GM04504 (cell line): ENCODE data around the gene NUDT10.
A peak's percentile ranks its signal among the peaks of the same experiment; 100 is the strongest.
"Not testable (repeated sequence)": the region's sequence is repeated elsewhere in the genome, so short reads cannot be mapped to it uniquely, and the experiment has no call there.

Experiments
- DNase-seq: peaks from one replicate; pipeline ENCODE4 v3.0.0-alpha.2; 2012; ENCODE audit warnings: low read depth

Gene NUDT10

DNA sequence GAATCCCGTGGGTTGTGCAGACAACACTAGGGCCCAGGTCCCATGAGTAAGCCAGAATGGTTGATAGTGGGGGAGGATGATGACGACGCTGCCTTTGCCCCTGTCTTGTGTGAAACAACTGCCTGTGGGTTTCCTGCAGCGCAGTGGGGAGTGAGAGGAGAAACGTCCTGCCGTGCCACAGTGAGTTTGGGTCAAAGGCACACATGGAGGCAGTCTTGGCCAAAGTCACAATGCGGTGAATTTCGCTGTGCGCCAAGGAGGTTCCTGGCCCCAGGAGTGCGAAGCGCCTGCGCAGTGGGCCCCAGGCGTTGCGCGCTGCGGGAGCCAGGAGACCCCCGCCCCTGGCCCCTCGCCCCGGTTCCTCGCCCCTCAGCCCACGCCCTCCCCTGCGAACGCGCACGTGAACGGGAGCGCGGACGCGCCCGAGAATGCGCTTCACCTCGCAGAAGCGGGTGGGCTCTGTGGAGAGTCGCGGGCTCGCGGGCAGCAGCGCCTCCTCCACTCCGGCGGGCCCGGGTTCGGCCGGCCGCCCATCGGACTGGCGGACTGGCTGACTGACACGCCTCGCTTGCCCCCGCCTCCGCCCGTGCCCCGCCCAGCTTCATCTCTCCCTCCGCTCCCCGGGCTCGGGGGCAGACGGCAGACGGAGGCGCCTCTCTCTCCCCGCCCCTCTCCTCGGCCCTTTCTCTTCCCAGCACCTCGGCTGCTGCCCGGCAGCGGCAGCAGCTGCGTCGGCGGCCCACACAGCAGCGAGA lies at the start of gene NUDT10:
TSS of gene NUDT10 (plus strand) at position 635 of the 755 bp plus-strand sequence. CDS start 144 bp downstream, outside the sequence.
- no peak for DNase-seq

DNA sequence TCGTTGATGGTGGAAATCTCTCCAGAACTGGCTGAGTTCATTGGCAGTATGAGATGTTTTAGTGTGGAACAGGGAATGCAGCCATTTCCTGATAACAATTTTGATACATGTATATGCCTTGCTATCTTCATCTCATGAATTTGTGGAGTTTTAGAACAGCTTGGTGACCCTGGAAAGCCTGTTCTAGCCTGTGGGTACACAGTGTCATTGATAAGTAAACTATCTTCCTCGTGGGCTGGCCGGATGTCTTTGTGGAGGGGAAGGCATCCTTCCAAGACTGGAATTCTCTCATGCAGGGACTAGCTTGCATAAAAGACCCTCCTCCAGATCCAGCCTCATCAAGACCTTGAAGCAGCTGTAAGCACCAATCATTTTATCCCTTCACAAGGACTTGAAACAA lies 40.2 kb upstream of the NUDT10 start:
- no peak for DNase-seq

DNA sequence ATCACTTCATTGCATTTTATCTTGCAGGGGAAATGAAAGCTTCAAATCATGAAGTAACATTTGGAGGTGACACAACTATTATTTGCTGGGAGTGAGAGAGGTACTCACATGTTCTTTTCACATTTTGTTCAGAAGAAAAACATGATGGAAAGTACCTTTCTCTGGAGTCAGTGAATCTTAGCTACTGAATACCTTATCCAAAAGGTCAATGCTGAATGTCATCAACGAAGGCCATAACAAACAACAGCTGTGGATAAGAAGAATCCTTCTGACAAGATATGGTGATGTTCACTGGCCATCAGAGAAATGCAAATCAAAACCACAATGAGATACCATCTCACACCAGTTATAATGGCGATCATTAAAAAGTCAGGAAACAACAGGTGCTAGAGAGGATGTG lies 36.5 kb upstream of the NUDT10 start:
- no peak for DNase-seq

DNA sequence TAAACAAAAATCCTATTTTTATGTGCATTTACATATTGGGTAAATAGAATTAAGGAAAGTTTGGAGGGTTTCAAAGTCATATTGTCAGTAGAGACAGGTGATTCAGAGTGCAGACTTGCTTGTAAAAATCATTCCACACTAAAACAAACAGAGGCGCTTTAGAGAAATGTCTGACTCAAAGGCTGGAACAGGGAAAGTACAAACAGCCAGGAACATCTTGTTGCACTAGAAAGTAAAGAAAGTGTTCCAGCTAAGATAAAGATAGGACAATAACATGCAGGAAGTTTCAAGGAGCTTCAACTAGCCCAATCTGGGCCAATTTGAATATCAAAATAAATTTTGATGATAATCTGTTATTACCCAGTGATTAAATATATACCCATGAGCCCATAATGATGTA lies 16.4 kb upstream of the NUDT10 start:
- no peak for DNase-seq

DNA sequence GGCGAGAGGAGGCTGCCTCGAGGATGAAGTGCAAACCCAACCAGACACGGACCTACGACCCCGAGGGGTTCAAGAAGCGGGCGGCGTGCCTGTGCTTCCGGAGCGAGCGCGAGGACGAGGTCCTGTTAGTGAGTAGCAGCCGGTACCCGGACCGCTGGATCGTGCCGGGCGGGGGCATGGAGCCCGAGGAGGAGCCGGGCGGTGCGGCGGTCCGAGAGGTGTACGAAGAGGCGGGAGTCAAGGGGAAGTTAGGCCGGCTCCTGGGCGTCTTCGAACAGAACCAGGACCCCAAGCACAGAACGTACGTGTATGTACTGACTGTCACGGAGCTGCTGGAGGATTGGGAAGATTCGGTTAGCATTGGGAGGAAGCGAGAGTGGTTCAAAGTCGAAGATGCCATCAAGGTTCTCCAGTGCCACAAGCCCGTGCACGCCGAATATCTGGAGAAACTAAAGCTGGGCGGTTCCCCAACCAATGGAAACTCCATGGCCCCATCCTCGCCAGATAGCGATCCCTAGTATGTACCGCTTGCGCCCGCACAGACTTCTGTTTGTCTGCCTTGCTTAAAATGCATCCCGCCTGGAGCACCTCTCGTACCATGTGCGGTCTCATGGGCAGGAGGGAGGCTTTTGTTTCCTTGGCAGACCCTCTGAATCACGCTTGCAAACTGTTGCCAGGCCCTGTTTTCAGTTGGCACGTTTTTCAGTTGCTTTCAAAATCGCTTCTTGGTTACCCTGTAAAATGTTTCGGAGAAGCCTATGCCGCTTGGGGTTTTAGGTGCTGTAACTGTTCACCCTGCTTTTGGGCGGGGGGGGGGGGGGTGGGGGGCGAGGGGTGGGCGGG lies 542 bp downstream of the NUDT10 start:
- DNase-seq, result not testable (repeated sequence)

DNA sequence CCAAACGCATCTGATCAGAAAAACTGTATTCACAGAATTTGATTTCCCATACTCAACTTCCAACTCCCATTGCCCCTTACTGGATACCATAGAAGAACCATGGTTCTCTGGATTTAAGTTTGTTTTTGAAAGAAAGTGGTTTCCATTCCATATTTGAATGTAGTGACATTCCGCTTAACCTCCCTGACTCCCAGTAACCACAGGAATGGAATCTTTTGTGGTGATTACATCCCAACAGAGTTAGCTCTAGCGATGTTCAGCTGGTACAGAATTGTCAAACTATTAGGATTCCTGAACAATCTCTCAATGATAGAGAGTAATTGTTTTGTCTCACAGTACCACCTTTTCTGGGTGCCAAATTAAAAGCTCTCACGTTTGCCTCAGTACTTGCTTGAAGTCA lies 1.7 kb downstream of the NUDT10 start:
- no peak for DNase-seq

DNA sequence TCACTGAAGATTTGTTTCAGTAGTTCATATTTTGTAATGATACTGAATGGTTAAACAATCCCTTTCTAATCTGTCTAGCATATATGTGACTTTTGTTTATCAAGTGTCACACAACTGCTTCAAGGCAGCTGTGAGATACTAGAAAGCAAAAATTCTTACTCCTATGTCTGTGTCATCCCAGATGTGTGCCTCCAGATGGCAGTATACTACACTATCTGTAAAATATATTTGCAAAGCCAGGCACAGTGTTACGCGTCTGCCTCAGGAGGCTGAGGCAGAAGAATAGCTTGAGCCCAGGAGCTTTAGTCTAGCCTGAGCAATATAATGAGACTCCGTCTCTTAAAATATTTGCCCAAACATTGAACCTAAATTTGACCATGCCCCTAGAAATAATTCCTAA lies 4.0 kb downstream of the NUDT10 start:
- peak; percentile 13 for DNase-seq

DNA sequence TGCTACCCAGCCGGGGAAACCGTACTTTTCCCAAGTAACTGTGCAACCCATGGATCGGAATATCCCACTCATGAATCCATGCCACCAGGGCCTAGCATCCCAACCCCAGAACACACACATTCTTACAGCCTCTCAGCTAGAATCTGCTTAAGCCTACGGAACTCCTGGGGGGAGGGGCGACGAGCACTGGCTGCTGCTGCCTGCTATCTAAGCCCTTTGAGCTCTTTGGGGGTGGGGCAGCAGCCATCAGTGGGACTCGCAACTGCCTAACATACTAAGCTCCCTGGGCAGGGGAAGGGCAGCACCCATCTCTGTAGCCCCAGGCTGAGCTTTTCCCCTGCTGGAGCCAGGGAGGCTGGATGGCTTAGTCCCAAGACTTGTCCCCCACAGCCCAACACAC lies 28.6 kb downstream of the NUDT10 start:
- DNase-seq, result no peak

DNA sequence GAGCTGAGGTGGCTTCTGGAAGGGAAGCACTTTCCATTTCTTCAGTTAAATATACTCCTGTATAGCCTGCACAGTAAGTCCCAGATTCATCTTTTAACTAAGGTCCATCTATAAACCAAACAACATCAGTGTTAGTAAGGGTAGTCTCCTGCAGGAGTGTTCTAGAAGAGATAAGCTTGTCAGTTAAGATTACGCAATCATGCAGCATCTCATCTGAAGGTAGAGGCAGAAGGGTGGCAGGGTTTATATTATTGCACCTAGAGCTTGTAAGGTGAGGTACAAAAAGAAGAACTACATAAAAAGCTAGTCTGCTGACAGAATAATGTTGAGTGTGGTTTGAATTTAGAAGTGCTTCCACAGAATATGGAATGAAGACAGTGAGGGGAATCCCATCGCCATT lies 44.0 kb downstream of the NUDT10 start:
- DNase-seq, result no peak
